HTERT RPE-1 (cell line): ENCODE data around the gene MRPS16.

Experiments
- in situ Hi-C: fragments of 300-500 bp; cut with MboI; formaldehyde crosslinking; loops from 4 replicates; pipeline ENCODE4 v1.14.3; 2020; ENCODE audit warnings: low sequenced_read_pairs

Gene MRPS16

GRCh38 chr10:73205081-73205480, 47.4 kb downstream of the MRPS16 start:
- in situ Hi-C loops: no loop called here
